ENCODE results near the gene TRAPPC11. TPM values are rescaled to one million over a fixed set of nuclear protein-coding genes. Genes with fewer than 3 reads are reported as not detected.

The TRAPPC11 gene
- total and polyA plus RNA-seq, 2 of the 13 experiments (the other 11 are each of a cell fraction or from before 2014, with no cell fraction given) = 18.0 to 23.2 TPM

DNA sequence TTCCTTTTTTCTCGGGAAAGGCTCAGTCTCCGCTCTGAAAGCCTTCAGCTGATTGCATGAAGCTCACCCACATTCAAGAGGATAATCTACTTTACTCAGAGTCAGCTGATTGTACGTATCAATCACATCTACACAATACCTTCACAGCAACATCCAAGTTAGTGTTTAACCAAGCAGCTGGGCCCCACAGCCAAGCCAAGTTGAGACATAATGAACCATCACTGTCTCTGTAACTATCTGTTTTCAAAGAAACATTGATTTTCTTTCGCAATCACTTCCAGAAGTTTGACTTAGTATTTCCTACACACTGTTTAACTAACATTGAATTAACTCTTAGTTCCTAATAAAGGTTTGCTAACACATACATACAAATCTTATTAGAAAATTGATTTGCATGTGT is 40.4 kb upstream of the TRAPPC11 start (continued):
- TF ChIP-seq GLI4 (CRISPR knock-in tag; IDR thresholded peaks at IDR 0.05; ENCODE audit: borderline replicate concordance) = no peak
- TF ChIP-seq, protein P1, sequence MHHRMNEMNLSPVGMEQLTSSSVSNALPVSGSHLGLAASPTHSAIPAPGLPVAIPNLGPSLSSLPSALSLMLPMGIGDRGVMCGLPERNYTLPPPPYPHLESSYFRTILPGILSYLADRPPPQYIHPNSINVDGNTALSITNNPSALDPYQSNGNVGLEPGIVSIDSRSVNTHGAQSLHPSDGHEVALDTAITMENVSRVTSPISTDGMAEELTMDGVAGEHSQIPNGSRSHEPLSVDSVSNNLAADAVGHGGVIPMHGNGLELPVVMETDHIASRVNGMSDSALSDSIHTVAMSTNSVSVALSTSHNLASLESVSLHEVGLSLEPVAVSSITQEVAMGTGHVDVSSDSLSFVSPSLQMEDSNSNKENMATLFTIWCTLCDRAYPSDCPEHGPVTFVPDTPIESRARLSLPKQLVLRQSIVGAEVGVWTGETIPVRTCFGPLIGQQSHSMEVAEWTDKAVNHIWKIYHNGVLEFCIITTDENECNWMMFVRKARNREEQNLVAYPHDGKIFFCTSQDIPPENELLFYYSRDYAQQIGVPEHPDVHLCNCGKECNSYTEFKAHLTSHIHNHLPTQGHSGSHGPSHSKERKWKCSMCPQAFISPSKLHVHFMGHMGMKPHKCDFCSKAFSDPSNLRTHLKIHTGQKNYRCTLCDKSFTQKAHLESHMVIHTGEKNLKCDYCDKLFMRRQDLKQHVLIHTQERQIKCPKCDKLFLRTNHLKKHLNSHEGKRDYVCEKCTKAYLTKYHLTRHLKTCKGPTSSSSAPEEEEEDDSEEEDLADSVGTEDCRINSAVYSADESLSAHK (CRISPR knock-in tag; IDR thresholded peaks at IDR 0.05; ENCODE audit: borderline replicate concordance) = no peak
- TF ChIP-seq ZNF143 (CRISPR knock-in tag; IDR thresholded peaks at IDR 0.05) = no peak
- peak; percentile 95 for TF ChIP-seq CEBPG (CRISPR knock-in tag; IDR thresholded peaks at IDR 0.05)
- no peak for TF ChIP-seq ZIK1 (CRISPR knock-in tag; IDR thresholded peaks at IDR 0.05; ENCODE audit: borderline replicate concordance, low read depth)
- TF ChIP-seq, protein P2, sequence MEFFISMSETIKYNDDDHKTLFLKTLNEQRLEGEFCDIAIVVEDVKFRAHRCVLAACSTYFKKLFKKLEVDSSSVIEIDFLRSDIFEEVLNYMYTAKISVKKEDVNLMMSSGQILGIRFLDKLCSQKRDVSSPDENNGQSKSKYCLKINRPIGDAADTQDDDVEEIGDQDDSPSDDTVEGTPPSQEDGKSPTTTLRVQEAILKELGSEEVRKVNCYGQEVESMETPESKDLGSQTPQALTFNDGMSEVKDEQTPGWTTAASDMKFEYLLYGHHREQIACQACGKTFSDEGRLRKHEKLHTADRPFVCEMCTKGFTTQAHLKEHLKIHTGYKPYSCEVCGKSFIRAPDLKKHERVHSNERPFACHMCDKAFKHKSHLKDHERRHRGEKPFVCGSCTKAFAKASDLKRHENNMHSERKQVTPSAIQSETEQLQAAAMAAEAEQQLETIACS (CRISPR knock-in tag; IDR thresholded peaks at IDR 0.05) = no peak
- TF ChIP-seq PCBP1 (IDR thresholded peaks at IDR 0.05; ENCODE audit: borderline replicate concordance, low read depth, low read length) = no peak
- TF ChIP-seq, protein P3, sequence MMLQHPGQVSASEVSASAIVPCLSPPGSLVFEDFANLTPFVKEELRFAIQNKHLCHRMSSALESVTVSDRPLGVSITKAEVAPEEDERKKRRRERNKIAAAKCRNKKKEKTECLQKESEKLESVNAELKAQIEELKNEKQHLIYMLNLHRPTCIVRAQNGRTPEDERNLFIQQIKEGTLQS (CRISPR knock-in tag; IDR thresholded peaks at IDR 0.05) = no peak
- TF ChIP-seq, protein P4, sequence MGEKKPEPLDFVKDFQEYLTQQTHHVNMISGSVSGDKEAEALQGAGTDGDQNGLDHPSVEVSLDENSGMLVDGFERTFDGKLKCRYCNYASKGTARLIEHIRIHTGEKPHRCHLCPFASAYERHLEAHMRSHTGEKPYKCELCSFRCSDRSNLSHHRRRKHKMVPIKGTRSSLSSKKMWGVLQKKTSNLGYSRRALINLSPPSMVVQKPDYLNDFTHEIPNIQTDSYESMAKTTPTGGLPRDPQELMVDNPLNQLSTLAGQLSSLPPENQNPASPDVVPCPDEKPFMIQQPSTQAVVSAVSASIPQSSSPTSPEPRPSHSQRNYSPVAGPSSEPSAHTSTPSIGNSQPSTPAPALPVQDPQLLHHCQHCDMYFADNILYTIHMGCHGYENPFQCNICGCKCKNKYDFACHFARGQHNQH (CRISPR knock-in tag; IDR thresholded peaks at IDR 0.05) = peak; percentile 77; the same call in 1 of the 2 replicates
- TF ChIP-seq BRCA1 (CRISPR knock-in tag; IDR thresholded peaks at IDR 0.05) = no peak
- no peak for TF ChIP-seq MLLT10 (CRISPR knock-in tag; IDR thresholded peaks at IDR 0.05)
- no peak for TF ChIP-seq HNRNPL (IDR thresholded peaks at IDR 0.05; ENCODE audit: low read depth, low read length)
- peak; percentile 90 for TF ChIP-seq FOXA3 (CRISPR knock-in tag; IDR thresholded peaks at IDR 0.05)
- TF ChIP-seq, protein P5, sequence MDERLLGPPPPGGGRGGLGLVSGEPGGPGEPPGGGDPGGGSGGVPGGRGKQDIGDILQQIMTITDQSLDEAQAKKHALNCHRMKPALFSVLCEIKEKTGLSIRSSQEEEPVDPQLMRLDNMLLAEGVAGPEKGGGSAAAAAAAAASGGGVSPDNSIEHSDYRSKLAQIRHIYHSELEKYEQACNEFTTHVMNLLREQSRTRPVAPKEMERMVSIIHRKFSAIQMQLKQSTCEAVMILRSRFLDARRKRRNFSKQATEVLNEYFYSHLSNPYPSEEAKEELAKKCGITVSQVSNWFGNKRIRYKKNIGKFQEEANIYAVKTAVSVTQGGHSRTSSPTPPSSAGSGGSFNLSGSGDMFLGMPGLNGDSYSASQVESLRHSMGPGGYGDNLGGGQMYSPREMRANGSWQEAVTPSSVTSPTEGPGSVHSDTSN (CRISPR knock-in tag; IDR thresholded peaks at IDR 0.05) = no peak
- no peak for TF ChIP-seq ZNF282 (IDR thresholded peaks at IDR 0.05; ENCODE audit: partially characterized antibody)
- TF ChIP-seq TBX2 (CRISPR knock-in tag; IDR thresholded peaks at IDR 0.05; ENCODE audit: borderline replicate concordance) = peak; percentile 79
- TF ChIP-seq ZNF703 (CRISPR knock-in tag; IDR thresholded peaks at IDR 0.05; ENCODE audit: borderline replicate concordance) = no peak
- TF ChIP-seq FOXA1 (IDR thresholded peaks at IDR 0.05) = no peak
- peak; percentile 57; the same call in 1 of the 2 replicates for TF ChIP-seq FOXA1 (CRISPR knock-in tag; IDR thresholded peaks at IDR 0.05)
- peak; percentile 61; the same call in 1 of the 2 replicates for TF ChIP-seq ZFP1 (CRISPR knock-in tag; IDR thresholded peaks at IDR 0.05)
- TF ChIP-seq, protein P6, sequence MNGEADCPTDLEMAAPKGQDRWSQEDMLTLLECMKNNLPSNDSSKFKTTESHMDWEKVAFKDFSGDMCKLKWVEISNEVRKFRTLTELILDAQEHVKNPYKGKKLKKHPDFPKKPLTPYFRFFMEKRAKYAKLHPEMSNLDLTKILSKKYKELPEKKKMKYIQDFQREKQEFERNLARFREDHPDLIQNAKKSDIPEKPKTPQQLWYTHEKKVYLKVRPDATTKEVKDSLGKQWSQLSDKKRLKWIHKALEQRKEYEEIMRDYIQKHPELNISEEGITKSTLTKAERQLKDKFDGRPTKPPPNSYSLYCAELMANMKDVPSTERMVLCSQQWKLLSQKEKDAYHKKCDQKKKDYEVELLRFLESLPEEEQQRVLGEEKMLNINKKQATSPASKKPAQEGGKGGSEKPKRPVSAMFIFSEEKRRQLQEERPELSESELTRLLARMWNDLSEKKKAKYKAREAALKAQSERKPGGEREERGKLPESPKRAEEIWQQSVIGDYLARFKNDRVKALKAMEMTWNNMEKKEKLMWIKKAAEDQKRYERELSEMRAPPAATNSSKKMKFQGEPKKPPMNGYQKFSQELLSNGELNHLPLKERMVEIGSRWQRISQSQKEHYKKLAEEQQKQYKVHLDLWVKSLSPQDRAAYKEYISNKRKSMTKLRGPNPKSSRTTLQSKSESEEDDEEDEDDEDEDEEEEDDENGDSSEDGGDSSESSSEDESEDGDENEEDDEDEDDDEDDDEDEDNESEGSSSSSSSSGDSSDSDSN (CRISPR knock-in tag; IDR thresholded peaks at IDR 0.05) = peak; percentile 22; the same call in 1 of the 2 replicates
- TF ChIP-seq, protein P7, sequence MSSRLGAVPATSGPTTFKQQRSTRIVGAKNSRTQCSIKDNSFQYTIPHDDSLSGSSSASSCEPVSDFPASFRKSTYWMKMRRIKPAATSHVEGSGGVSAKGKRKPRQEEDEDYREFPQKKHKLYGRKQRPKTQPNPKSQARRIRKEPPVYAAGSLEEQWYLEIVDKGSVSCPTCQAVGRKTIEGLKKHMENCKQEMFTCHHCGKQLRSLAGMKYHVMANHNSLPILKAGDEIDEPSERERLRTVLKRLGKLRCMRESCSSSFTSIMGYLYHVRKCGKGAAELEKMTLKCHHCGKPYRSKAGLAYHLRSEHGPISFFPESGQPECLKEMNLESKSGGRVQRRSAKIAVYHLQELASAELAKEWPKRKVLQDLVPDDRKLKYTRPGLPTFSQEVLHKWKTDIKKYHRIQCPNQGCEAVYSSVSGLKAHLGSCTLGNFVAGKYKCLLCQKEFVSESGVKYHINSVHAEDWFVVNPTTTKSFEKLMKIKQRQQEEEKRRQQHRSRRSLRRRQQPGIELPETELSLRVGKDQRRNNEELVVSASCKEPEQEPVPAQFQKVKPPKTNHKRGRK (CRISPR knock-in tag; IDR thresholded peaks at IDR 0.05) = no peak
